HFFc6 (cell line): Measurements from ENCODE around the gene AP2M1. TPM values are rescaled to one million over a fixed set of nuclear protein-coding genes. Genes with fewer than 3 reads are reported as not detected.

Experiments
- DNase-seq: peaks from one replicate; pipeline ENCODE4 v3.0.0-alpha.2; 2018
- H3K27ac Mint-ChIP-seq: 2 replicates; pipeline ENCODE4 v1.8.0; 2020; ENCODE audit warnings: mild to moderate bottlenecking, mixed read lengths
- H3K27me3 Mint-ChIP-seq: 2 replicates; pipeline ENCODE4 v1.8.0; 2021; ENCODE audit warnings: mild to moderate bottlenecking, moderate library complexity, mixed read lengths; ENCODE audit not compliant: insufficient read depth
- H3K36me3 Mint-ChIP-seq: 2 replicates; pipeline ENCODE4 v1.8.0; 2021; ENCODE audit warnings: low read depth, mixed read lengths
- H3K4me1 Mint-ChIP-seq: 2 replicates; pipeline ENCODE4 v1.8.0; 2020; ENCODE audit warnings: low read depth, mixed read lengths
- H3K4me3 Mint-ChIP-seq: 2 replicates; pipeline ENCODE4 v1.8.0; 2020; ENCODE audit warnings: mild to moderate bottlenecking, moderate library complexity, mixed read lengths
- H3K9me3 Mint-ChIP-seq: 2 replicates; pipeline ENCODE4 v1.8.0; 2020; ENCODE audit warnings: mild to moderate bottlenecking, mixed read lengths
- total RNA-seq, 6 experiments: library from RNA; stranded (reverse); fragmentation: NEBNext Ultra II Directional; extraction: Animal tissue kit (Norgen Biotek cat#: 25700); gene quantifications; 2 replicates in 1 of 6; 3 replicates in 5 of 6; pipeline ENCODE4 v1.2.3, GENCODE V29; 2021
- TF ChIP-seq, protein P1 (sequence below): fragments of 200-600 bp; sonication (generic); IDR thresholded peaks from 2 replicates; pipeline ENCODE4 v1.5.0; 2021; ENCODE audit warnings: antibody characterized with exemption, mild to moderate bottlenecking

AP2M1 gene
- total RNA-seq, 6 experiments from 2014 or later: 796 to 849 (median 832) TPM

DNA sequence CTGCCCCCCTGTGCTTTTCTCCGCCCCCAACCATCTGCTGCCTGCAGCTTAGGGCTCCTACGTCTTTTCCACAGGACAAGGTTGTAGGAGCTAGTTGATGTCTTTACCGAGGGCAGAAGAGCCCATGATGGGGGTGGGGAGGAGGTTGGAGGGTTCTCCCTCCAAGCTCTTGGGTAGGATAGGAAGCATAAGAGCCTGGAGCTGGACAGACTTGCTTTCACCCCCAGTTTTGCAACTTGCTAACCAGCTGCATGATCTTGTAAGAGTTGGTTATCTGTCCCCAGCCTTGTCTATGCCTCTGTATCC lies 12.2 kb downstream of the AP2M1 start:
- Mint-ChIP-seq H3K27me3 (peaks cover 11% of the 10 kb centered on the region), H3K27ac (peak overlapping the region; percentile 86), H3K36me3 (peaks cover 50% of the 10 kb centered on the region), H3K4me1 (peaks cover 37% of the 10 kb centered on the region), H3K9me3 (no peaks in the 10 kb centered on the region), H3K4me3 (peak overlapping the region; percentile 96)
- no peak for DNase-seq
- TF ChIP-seq, protein P1, sequence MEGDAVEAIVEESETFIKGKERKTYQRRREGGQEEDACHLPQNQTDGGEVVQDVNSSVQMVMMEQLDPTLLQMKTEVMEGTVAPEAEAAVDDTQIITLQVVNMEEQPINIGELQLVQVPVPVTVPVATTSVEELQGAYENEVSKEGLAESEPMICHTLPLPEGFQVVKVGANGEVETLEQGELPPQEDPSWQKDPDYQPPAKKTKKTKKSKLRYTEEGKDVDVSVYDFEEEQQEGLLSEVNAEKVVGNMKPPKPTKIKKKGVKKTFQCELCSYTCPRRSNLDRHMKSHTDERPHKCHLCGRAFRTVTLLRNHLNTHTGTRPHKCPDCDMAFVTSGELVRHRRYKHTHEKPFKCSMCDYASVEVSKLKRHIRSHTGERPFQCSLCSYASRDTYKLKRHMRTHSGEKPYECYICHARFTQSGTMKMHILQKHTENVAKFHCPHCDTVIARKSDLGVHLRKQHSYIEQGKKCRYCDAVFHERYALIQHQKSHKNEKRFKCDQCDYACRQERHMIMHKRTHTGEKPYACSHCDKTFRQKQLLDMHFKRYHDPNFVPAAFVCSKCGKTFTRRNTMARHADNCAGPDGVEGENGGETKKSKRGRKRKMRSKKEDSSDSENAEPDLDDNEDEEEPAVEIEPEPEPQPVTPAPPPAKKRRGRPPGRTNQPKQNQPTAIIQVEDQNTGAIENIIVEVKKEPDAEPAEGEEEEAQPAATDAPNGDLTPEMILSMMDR: no peak

DNA sequence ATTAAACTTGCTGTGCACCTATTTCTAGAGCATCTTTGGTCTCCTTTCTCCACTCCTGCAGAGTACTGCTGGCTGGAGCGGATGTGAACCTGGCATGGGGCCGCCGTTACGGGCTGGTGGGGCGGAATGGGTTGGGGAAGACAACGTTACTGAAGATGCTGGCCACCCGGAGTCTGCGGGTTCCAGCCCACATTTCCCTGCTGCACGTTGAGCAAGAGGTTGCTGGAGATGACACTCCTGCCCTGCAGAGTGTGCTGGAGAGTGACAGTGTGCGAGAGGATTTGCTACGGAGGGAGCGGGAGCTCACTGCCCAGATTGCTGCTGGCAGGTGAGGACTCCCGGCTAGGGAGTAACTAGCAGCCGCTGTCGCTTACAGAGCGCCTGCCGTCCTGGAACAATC lies 13.4 kb downstream of the AP2M1 start:
- no peaks in the 10 kb centered on the region for H3K9me3 Mint-ChIP-seq
- H3K27ac Mint-ChIP-seq: peak overlapping the region; percentile 86
- H3K4me3 Mint-ChIP-seq: peak overlapping the region; percentile 96
- no peak for DNase-seq
- TF ChIP-seq, protein P1: no peak
- peaks cover 51% of the 10 kb centered on the region for H3K36me3 Mint-ChIP-seq
- H3K4me1 Mint-ChIP-seq: peaks cover 37% of the 10 kb centered on the region
- peaks cover 11% of the 10 kb centered on the region for H3K27me3 Mint-ChIP-seq

DNA sequence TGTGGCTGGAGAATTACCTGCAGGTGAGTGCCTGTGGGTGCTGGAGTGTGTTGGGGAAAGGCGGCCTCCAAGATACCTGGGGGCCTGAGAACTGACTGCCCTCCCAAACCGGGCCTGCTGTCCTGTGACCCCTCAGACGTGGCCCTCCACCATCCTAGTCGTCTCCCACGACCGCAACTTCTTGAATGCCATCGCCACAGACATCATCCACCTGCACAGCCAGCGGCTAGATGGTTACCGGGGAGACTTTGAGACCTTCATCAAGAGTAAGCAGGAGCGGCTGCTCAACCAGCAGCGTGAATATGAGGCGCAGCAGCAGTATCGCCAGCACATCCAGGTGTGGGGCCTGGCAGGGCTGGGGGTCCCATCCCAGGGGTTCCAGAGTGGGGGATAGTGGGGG lies 14.8 kb downstream of the AP2M1 start:
- peaks cover 51% of the 10 kb centered on the region for H3K36me3 Mint-ChIP-seq

DNA sequence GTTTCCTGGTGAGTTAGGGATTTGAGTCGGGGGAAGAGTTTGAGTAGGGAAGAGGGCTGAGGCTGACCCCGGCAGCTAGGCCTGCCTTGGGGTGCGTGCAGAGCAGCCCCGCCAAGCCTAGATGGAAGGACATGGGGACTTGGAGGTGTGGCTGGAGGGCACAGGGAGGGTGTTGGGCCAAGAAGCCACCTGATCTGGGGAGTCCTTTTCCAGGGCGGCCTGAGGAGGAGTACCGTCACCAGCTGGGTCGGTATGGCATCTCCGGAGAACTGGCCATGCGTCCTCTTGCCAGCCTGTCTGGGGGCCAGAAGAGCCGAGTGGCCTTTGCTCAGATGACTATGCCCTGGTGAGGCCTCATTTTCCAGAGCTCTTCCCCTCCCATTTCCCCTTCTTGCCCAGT lies 18.2 kb downstream of the AP2M1 start:
- no peak for DNase-seq
- Mint-ChIP-seq H3K4me1 (peaks cover 3% of the 10 kb centered on the region), H3K27ac (no peak overlapping the region), H3K36me3 (peaks cover 46% of the 10 kb centered on the region), H3K27me3 (peaks cover 3% of the 10 kb centered on the region; the same call in 1 of the 2 replicates), H3K4me3 (no peak overlapping the region), H3K9me3 (no peaks in the 10 kb centered on the region)
- TF ChIP-seq, protein P1: no peak

More for the DNA sequence above, 14.8 kb downstream of the AP2M1 start:
- no peak for DNase-seq
- Mint-ChIP-seq H3K27ac (no peak overlapping the region), H3K4me3 (no peak overlapping the region), H3K27me3 (peaks cover 11% of the 10 kb centered on the region), H3K4me1 (peaks cover 29% of the 10 kb centered on the region), H3K9me3 (no peaks in the 10 kb centered on the region)
- TF ChIP-seq, protein P1: no peak

DNA sequence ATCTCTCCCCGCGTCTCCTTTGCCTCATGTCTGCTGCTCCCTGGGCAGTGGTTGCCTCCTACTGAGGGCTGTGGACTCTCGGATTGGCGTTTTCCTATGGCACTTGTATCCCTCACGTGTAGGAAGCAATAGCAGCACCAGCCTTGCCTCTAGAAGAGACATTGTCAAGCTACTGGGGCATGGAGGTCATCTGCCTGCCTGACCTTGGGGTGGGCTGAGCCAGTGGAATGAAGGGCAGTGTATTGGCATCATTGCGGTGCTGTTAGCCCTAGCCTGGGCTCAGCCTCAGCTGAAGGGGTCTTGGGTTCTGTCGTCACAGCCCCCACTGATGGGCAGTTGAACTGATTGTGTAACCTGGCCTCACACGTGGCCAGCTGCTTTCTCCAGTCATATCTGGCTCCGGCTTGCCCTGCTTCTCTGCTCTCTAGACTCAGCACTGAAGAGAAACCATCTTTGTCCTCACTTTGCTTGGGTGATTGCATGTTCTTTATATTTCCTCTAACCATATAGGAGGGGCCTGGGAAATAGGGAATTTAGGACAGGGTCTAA lies 19.4 kb downstream of the AP2M1 start:
- TF ChIP-seq, protein P1: no peak
- Mint-ChIP-seq H3K4me1 (no peaks in the 10 kb centered on the region), H3K36me3 (peaks cover 38% of the 10 kb centered on the region), H3K9me3 (no peaks in the 10 kb centered on the region), H3K27me3 (peaks cover 3% of the 10 kb centered on the region; the same call in 1 of the 2 replicates), H3K4me3 (no peak overlapping the region), H3K27ac (no peak overlapping the region)
- DNase-seq: no peak

DNA sequence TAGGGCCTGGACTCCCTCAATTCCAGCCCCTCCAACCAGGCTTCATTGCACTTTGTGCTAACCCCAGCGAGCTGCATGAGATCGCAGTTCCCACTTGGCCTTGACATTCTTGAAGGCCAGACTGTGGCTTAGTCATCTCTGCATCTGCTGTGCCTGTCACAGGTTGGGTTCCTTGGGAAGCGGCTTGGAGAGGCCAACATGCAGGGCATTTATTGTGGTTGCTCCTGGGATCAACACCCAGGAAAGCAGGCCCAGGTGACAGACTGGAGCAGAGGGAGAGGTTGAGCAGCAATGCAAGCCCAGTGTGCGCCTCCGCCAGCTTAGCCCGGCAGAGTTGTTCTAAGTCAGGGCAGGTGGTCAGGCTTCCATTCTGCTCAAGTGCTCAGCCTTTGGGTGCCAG lies 21.9 kb downstream of the AP2M1 start:
- Mint-ChIP-seq H3K27me3 (peaks cover 3% of the 10 kb centered on the region; the same call in 1 of the 2 replicates), H3K36me3 (peaks cover 29% of the 10 kb centered on the region), H3K4me1 (no peaks in the 10 kb centered on the region), H3K27ac (no peak overlapping the region), H3K4me3 (no peak overlapping the region), H3K9me3 (no peaks in the 10 kb centered on the region)
- DNase-seq: no peak
- TF ChIP-seq, protein P1: no peak
